Measurements from ENCODE around the gene WNT9B.

GRCh38 chr17:46890638-46891037, 39.3 kb downstream of the WNT9B start:
- TF ChIP-seq SP1 (IDR thresholded peaks at IDR 0.05), result no peak
- TF ChIP-seq, protein P1, sequence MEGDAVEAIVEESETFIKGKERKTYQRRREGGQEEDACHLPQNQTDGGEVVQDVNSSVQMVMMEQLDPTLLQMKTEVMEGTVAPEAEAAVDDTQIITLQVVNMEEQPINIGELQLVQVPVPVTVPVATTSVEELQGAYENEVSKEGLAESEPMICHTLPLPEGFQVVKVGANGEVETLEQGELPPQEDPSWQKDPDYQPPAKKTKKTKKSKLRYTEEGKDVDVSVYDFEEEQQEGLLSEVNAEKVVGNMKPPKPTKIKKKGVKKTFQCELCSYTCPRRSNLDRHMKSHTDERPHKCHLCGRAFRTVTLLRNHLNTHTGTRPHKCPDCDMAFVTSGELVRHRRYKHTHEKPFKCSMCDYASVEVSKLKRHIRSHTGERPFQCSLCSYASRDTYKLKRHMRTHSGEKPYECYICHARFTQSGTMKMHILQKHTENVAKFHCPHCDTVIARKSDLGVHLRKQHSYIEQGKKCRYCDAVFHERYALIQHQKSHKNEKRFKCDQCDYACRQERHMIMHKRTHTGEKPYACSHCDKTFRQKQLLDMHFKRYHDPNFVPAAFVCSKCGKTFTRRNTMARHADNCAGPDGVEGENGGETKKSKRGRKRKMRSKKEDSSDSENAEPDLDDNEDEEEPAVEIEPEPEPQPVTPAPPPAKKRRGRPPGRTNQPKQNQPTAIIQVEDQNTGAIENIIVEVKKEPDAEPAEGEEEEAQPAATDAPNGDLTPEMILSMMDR (IDR thresholded peaks at IDR 0.05; ENCODE audit: low read depth, low read length, missing input control), result no peak
- TF ChIP-seq, protein P2, sequence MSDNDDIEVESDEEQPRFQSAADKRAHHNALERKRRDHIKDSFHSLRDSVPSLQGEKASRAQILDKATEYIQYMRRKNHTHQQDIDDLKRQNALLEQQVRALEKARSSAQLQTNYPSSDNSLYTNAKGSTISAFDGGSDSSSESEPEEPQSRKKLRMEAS (IDR thresholded peaks at IDR 0.05), result no peak
- no peak for TF ChIP-seq YY1 (IDR thresholded peaks at IDR 0.05)
- no peak for TF ChIP-seq REST (IDR thresholded peaks at IDR 0.05)
- TF ChIP-seq, protein P3, sequence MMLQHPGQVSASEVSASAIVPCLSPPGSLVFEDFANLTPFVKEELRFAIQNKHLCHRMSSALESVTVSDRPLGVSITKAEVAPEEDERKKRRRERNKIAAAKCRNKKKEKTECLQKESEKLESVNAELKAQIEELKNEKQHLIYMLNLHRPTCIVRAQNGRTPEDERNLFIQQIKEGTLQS (IDR thresholded peaks at IDR 0.05), result no peak
- TF ChIP-seq RAD21 (IDR thresholded peaks at IDR 0.05), result no peak

All from liver (tissue), 3 donors.